Neuronal stem cell (in vitro differentiated cells): ENCODE results near the gene TRAF3IP3.

Source experiments
- DNase-seq: peaks from one replicate; pipeline ENCODE4 v3.0.0-alpha.2; 2013; ENCODE audit warnings: low spot score
- H2AFZ ChIP-seq: one replicate; pipeline ENCODE4 v1.6.1; 2013; ENCODE audit warnings: mild to moderate bottlenecking, low read length, inconsistent platforms
- H2AK5ac ChIP-seq: 2 replicates; pipeline ENCODE4 v1.6.1; 2013; ENCODE audit warnings: low read depth, mild to moderate bottlenecking, inconsistent platforms, low read length, moderate library complexity, mixed read lengths
- H2BK120ac ChIP-seq: 2 replicates; pipeline ENCODE4 v1.6.1; 2013; ENCODE audit warnings: low read depth, mild to moderate bottlenecking, inconsistent platforms, low read length, moderate library complexity, mixed read lengths
- H2BK12ac ChIP-seq: one replicate; pipeline ENCODE4 v1.6.1; 2013; ENCODE audit warnings: low read length, inconsistent platforms
- H2BK15ac ChIP-seq: 2 replicates; pipeline ENCODE4 v1.6.1; 2013; ENCODE audit warnings: mild to moderate bottlenecking, low read length, inconsistent platforms, mixed read lengths
- H2BK5ac ChIP-seq: one replicate; pipeline ENCODE4 v1.6.1; 2013; ENCODE audit warnings: inconsistent platforms, mild to moderate bottlenecking, low read length, moderate library complexity
- H3K14ac ChIP-seq: one replicate; pipeline ENCODE4 v1.6.1; 2013; ENCODE audit warnings: low read length, inconsistent platforms
- H3K18ac ChIP-seq: 2 replicates; pipeline ENCODE4 v1.6.1; 2013; ENCODE audit warnings: low read length, inconsistent platforms
- H3K23ac ChIP-seq: 2 replicates; pipeline ENCODE4 v1.6.1; 2013; ENCODE audit warnings: low read depth, mild to moderate bottlenecking, mixed read lengths, low read length, inconsistent platforms; ENCODE audit not compliant: poor library complexity
- H3K27ac ChIP-seq: replicated peaks from 3 replicates; pipeline ENCODE4 v1.5.1; 2013; ENCODE audit warnings: low read length, inconsistent platforms
- H3K27me3 ChIP-seq, 3 experiments: 2 replicates each; pipeline ENCODE4 v1.6.1; 2013; ENCODE audit warnings: low read length in 3 of 3, mild to moderate bottlenecking in 2 of 3, inconsistent platforms in 1 of 3, low read depth in 1 of 3, mixed read lengths in 1 of 3, moderate library complexity in 1 of 3; ENCODE audit not compliant: control insufficient read depth in 3 of 3, insufficient read depth in 3 of 3
- H3K36me3 ChIP-seq, 2 donors: replicated peaks in 1 of 2; 2 replicates each; pipeline ENCODE4 v1.6.1; 2013; ENCODE audit warnings: low read length in 2 of 2; ENCODE audit not compliant: control insufficient read depth in 2 of 2, insufficient read depth in 2 of 2
- H3K4ac ChIP-seq: 2 replicates; pipeline ENCODE4 v1.6.1; 2013; ENCODE audit warnings: inconsistent platforms, mild to moderate bottlenecking, low read length, moderate library complexity
- H3K4me1 ChIP-seq, 2 donors: 1 replicate in 1 of 2; 2 replicates in 1 of 2; pipeline ENCODE4 v1.6.1; 2013; ENCODE audit warnings: low read length in 2 of 2, low read depth in 1 of 2; ENCODE audit not compliant: control insufficient read depth in 2 of 2, insufficient read depth in 1 of 2
- H3K4me2 ChIP-seq: one replicate; pipeline ENCODE4 v1.6.1; 2013; ENCODE audit warnings: mild to moderate bottlenecking, low read length, inconsistent platforms; ENCODE audit not compliant: insufficient read depth, poor library complexity, severe bottlenecking
- H3K4me3 ChIP-seq, 2 donors: 2 replicates each; pipeline ENCODE4 v1.5.1; 2013; ENCODE audit warnings: low read length in 2 of 2, mild to moderate bottlenecking in 2 of 2, inconsistent platforms in 1 of 2, moderate library complexity in 1 of 2
- H3K79me1 ChIP-seq: one replicate; pipeline ENCODE4 v1.6.1; 2013; ENCODE audit warnings: low read depth, mild to moderate bottlenecking, inconsistent platforms, low read length, moderate library complexity
- H3K9ac ChIP-seq: one replicate; pipeline ENCODE4 v1.6.1; 2013; ENCODE audit warnings: mild to moderate bottlenecking, low read depth, low read length, inconsistent platforms; ENCODE audit not compliant: poor library complexity
- H3K9me3 ChIP-seq, 2 donors: replicated peaks in 1 of 2; 2 replicates each; pipeline versions ENCODE3 to v1.6.1; 2013; ENCODE audit warnings: low read length in 2 of 2, mild to moderate bottlenecking in 2 of 2, inconsistent platforms in 1 of 2, low read depth in 1 of 2, mixed read lengths in 1 of 2, moderate library complexity in 1 of 2; ENCODE audit not compliant: control insufficient read depth in 2 of 2, insufficient read depth in 1 of 2
- H4K8ac ChIP-seq: one replicate; pipeline ENCODE4 v1.6.1; 2013; ENCODE audit warnings: low read depth, mild to moderate bottlenecking, inconsistent platforms, low read length, moderate library complexity
- H4K91ac ChIP-seq: one replicate; pipeline ENCODE4 v1.6.1; 2013; ENCODE audit warnings: low read length, low read depth, mild to moderate bottlenecking, inconsistent platforms; ENCODE audit not compliant: poor library complexity
- WGBS, 2 donors: extraction: QIAGEN DNeasy Blood & Tissue Kit; methylation state at CpG; one replicate each; pipeline ENCODE4 v1.1.7; 2013; ENCODE audit warnings: missing lambda C conversion rate in 2 of 2, mixed read lengths in 1 of 2; ENCODE audit not compliant: insufficient read length in 2 of 2, insufficient replicate concordance in 1 of 2; ENCODE audit errors: extremely low coverage in 2 of 2; 5-methylcytosine and 5-hydroxymethylcytosine counted together

TRAF3IP3 gene

DNA sequence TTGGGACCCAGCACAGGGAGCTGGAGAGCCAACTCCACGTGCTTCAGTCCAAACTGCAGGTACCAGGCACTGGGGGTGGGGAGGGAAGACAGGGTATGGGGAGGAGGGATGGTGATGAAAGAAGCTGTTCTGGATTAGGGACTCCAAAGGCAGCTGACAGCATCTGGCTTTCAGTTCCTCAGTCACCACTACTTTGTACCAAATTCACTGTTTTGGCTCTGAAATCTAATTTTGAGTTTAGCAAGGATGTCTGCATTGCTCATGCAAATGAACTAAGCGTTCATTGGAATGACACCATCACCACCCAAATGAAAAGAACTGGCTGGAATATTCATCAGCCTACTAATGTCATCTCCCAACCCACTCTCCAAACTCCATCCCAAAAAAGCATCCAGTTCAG, 19.8 kb downstream of the TRAF3IP3 start:
- no peaks in the 10 kb centered on the region for H3K36me3 ChIP-seq
- no peak overlapping the region for H3K4me2 ChIP-seq
- peaks cover 0 to 1% of the 10 kb centered on the region in 2 donors for H3K4me1 ChIP-seq
- no peak overlapping the region for H3K27ac ChIP-seq
- H2BK5ac ChIP-seq, result no peak overlapping the region
- H3K27me3 ChIP-seq, result no peaks in the 10 kb centered on the region
- no peak overlapping the region for H2AFZ ChIP-seq
- no peak overlapping the region for H3K14ac ChIP-seq
- WGBS, 2 donors, result no CpG with 5 or more reads among the region's 2 CpGs
- H4K91ac ChIP-seq, result no peak overlapping the region
- H3K9me3 ChIP-seq, result peaks cover 0 to 7% of the 10 kb centered on the region in 2 donors
- no peak for DNase-seq
- H3K4ac ChIP-seq, result no peak overlapping the region
- H2BK15ac ChIP-seq, result no peak overlapping the region
- H3K18ac ChIP-seq, result no peak overlapping the region
- H3K23ac ChIP-seq, result no peak overlapping the region
- H3K4me3 ChIP-seq, result no peak overlapping the region
- no peak overlapping the region for H2BK120ac ChIP-seq
- no peak overlapping the region for H2AK5ac ChIP-seq
- no peak overlapping the region for H3K9ac ChIP-seq
- peaks cover 5% of the 10 kb centered on the region for H3K79me1 ChIP-seq
- H2BK12ac ChIP-seq, result no peak overlapping the region
- no peak overlapping the region for H4K8ac ChIP-seq

DNA sequence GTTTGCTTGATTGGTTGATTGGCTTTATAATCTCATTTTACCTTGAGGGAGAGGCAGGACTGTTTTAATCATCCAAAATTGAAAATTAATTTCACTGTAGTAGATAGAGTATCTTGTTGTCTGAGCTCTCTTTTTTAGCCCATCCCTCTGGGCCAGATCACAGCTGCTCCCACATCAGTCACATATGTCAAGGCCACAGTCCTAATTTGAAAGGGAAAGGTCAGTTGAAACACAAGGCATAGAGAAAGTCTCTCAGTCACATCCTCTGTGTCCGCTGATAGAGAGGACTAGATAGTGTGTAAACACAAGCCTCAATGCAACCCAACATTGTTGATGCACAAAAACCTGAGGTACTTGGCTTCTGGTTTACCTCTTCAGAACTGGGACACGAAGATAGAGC, 21.7 kb downstream of the TRAF3IP3 start:
- H3K18ac ChIP-seq, result no peak overlapping the region
- no peak overlapping the region for H2AK5ac ChIP-seq
- H2BK5ac ChIP-seq, result no peak overlapping the region
- H3K79me1 ChIP-seq, result no peaks in the 10 kb centered on the region
- no peak overlapping the region for H2BK15ac ChIP-seq
- H3K36me3 ChIP-seq, result peaks cover 0 to 6% of the 10 kb centered on the region in 2 donors
- no peak overlapping the region for H3K9ac ChIP-seq
- no CpG with 5 or more reads among the region's 2 CpGs for WGBS, 2 donors
- H3K4me3 ChIP-seq, result no peak overlapping the region
- no peak overlapping the region for H3K14ac ChIP-seq
- no peak for DNase-seq
- no peak overlapping the region for H3K4me2 ChIP-seq
- no peak overlapping the region for H2BK12ac ChIP-seq
- no peak overlapping the region for H4K8ac ChIP-seq
- no peaks in the 10 kb centered on the region for H3K4me1 ChIP-seq
- H4K91ac ChIP-seq, result no peak overlapping the region
- H3K4ac ChIP-seq, result no peak overlapping the region
- no peak overlapping the region for H2AFZ ChIP-seq
- no peak overlapping the region for H2BK120ac ChIP-seq
- H3K27me3 ChIP-seq, result no peaks in the 10 kb centered on the region
- no peak overlapping the region for H3K23ac ChIP-seq
- no peak overlapping the region for H3K27ac ChIP-seq
- no peaks in the 10 kb centered on the region for H3K9me3 ChIP-seq

DNA sequence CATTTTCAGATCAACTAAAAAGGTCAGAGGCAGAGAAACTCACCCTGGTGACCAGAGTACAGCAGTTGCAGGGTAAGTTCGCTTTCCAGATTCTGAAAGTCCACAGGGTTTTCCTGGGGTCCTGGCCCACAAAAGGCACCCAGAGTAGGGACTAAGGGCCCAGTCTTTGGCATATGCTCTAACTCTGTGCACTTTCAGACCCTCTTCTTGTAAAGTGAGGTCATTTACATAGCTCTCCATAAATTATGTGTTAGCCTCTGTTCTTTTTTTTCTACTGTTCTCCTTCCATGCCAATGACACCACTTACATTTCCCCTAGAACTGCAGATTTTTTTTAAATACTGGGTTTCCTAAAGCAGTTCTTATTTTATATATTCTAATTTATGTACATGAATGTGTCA, 22.2 kb downstream of the TRAF3IP3 start:
- no peak for DNase-seq
- Histone ChIP-seq H3K36me3 (peaks cover 3 to 7% of the 10 kb centered on the region in 2 donors), H2BK15ac (no peak overlapping the region), H3K4me3 (no peak overlapping the region), H3K14ac (no peak overlapping the region), H3K23ac (no peak overlapping the region), H2AFZ (no peak overlapping the region), H4K91ac (no peak overlapping the region), H4K8ac (no peak overlapping the region), H3K27me3 (no peaks in the 10 kb centered on the region), H3K4me1 (no peaks in the 10 kb centered on the region), H3K79me1 (peaks cover 3% of the 10 kb centered on the region), H2BK120ac (no peak overlapping the region), H3K4ac (no peak overlapping the region), H3K18ac (no peak overlapping the region), H3K9ac (no peak overlapping the region), H3K4me2 (no peak overlapping the region), H2BK5ac (no peak overlapping the region), H2AK5ac (no peak overlapping the region), H3K9me3 (no peaks in the 10 kb centered on the region), H3K27ac (no peak overlapping the region), H2BK12ac (no peak overlapping the region)
- WGBS, 2 donors, result no CpG with 5 or more reads among the region's 1 CpG

DNA sequence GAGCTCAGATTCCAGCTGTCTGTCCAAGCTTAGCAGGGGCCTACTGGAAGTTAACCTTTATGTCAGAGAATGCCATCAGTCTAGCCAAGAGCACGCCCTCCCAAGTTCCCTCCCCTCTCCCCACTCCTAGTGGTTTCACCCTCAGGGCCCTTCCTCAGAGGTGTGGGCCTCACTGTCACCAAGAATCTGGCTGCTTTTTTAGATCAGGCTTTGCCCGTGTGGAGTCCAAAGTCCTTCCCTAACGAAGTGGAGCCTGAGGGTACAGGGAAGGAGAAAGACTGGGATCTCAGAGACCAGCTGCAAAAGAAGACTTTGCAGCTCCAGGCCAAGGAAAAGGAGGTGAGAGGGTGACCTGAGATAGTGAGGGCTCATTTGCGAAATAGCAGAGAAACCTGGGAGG, 24.4 kb downstream of the TRAF3IP3 start:
- Histone ChIP-seq H2BK12ac (no peak overlapping the region), H3K27ac (no peak overlapping the region), H4K91ac (no peak overlapping the region), H2AFZ (no peak overlapping the region), H4K8ac (no peak overlapping the region), H3K4me1 (peaks cover 4 to 6% of the 10 kb centered on the region in 2 donors), H2BK5ac (no peak overlapping the region), H3K9me3 (peaks cover 0 to 1% of the 10 kb centered on the region in 2 donors), H3K79me1 (peaks cover 5% of the 10 kb centered on the region), H3K9ac (no peak overlapping the region), H2AK5ac (no peak overlapping the region), H3K14ac (no peak overlapping the region), H3K18ac (no peak overlapping the region), H3K4ac (no peak overlapping the region), H2BK15ac (no peak overlapping the region), H2BK120ac (no peak overlapping the region), H3K36me3 (peaks cover 3 to 7% of the 10 kb centered on the region in 2 donors), H3K4me3 (no peak overlapping the region), H3K4me2 (no peak overlapping the region), H3K27me3 (no peaks in the 10 kb centered on the region), H3K23ac (no peak overlapping the region)
- no CpG with 5 or more reads among the region's 4 CpGs for WGBS, 2 donors
- no peak for DNase-seq
